Measurements from ENCODE around the gene AGPAT2. TPM values are rescaled to one million over a fixed set of nuclear protein-coding genes. Genes with fewer than 3 reads are reported as not detected.

The AGPAT2 gene
- total RNA-seq, 2 experiments from 2014 or later = 3.6 to 4.0 TPM

DNA sequence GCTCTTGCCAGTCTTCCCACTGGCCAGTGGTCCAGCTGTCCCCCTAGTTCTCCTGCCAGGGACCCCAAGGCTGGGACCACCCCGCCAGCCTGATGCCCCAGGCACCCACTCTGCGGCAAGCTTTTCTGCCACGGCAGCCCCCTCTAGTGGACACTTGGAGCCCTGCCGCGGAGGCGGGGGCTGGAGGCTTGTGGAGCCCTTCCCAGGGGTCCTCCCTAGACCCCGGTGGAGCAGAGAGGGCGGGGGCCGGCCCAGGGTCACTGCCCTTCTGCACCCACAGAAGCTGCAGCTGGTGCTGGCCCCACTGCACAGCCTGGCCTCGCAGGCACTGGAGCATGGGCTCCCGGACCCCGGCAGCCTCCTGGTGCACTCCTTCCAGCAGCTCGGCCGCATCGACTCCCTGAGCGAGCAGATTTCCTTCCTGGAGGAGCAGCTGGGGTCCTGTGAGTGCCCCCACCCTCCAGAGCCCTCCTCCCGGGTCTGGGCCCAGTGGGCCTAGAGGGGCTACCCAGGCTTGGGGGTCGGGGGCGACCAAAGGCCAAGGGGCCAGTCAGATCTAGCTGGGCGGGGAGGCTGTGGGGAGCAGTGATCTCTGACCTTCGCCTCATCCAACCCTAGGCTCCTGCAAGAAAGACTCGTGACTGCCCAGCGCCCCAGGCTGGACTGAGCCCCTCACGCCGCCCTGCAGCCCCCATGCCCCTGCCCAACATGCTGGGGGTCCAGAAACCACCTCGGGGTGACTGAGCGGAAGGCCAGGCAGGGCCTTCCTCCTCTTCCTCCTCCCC is 15.4 kb downstream of the AGPAT2 start:
- ATAC-seq (ENCODE audit: poor library complexity) (peak; percentile 65), DNase-seq (peak in 13 of 14 experiments; percentile 17 to 61 (median 33))
- Histone ChIP-seq H3K36me3 (ENCODE audit: insufficient read depth, low read length) (no peaks in the 10 kb centered on the region), H3K27me3 (ENCODE audit: control insufficient read depth in 1 of 2, insufficient read depth in 2 of 2, low read length in 2 of 2) (peaks cover 9% of the 10 kb centered on the region in 2 experiments), H3K4me1 (ENCODE audit: insufficient read depth, low read length) (peaks cover 5% of the 10 kb centered on the region), H3K9me3 (ENCODE audit: control insufficient read depth in 1 of 2, insufficient read depth in 1 of 2, low read length in 2 of 2) (peaks cover 0 to 7% of the 10 kb centered on the region in 2 experiments), H3K4me3 (ENCODE audit: low read length) (no peak overlapping the region), H3K27ac (ENCODE audit: low read depth in 1 of 2, low read length in 2 of 2) (no peak overlapping the region)
- no peak overlapping the region for H3K4me3 Mint-ChIP-seq
- H3K9me3 Mint-ChIP-seq = no peaks in the 10 kb centered on the region
- POLR2A ChIA-PET = no interaction called here
- no peak overlapping the region for H3K27ac Mint-ChIP-seq
- CTCF ChIA-PET = interaction anchor here (0.5 to 1.3 kb wide), 5 partner anchors 29 to 208 kb away, joined by 3 to 4 read pairs (median 3); no protein-coding TSS in a partner anchor
- TF ChIP-seq, protein P1, sequence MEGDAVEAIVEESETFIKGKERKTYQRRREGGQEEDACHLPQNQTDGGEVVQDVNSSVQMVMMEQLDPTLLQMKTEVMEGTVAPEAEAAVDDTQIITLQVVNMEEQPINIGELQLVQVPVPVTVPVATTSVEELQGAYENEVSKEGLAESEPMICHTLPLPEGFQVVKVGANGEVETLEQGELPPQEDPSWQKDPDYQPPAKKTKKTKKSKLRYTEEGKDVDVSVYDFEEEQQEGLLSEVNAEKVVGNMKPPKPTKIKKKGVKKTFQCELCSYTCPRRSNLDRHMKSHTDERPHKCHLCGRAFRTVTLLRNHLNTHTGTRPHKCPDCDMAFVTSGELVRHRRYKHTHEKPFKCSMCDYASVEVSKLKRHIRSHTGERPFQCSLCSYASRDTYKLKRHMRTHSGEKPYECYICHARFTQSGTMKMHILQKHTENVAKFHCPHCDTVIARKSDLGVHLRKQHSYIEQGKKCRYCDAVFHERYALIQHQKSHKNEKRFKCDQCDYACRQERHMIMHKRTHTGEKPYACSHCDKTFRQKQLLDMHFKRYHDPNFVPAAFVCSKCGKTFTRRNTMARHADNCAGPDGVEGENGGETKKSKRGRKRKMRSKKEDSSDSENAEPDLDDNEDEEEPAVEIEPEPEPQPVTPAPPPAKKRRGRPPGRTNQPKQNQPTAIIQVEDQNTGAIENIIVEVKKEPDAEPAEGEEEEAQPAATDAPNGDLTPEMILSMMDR (IDR thresholded peaks at IDR 0.05) = peak; percentile 71
- peaks cover 6% of the 10 kb centered on the region for H3K27me3 Mint-ChIP-seq
- intact Hi-C loops (cut with DNase I, micrococcal nuclease) = no loop called here
- H3K4me1 Mint-ChIP-seq (ENCODE audit: low read depth) = no peaks in the 10 kb centered on the region
- no peaks in the 10 kb centered on the region for H3K36me3 Mint-ChIP-seq (ENCODE audit: low read depth)

DNA sequence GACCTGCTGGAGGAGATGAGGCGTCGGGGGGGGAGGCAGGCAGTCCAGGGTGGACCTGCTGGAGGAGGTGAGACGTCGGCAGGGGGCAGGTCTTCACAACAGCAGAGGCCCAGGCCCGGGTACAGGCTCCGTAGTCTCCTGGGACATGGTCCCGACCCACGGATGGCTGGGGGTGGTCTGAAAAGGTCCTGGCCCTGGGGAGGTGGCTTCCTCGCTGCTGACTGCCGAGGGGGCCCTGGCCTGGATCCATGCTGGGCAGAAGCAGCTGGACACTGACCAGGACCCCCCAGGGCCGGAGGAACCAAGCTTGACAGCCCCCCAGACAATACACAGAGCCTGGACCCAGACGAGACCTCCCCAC is 16.0 kb downstream of the AGPAT2 start:
- Mint-ChIP-seq H3K27me3 (peaks cover 9% of the 10 kb centered on the region), H3K4me3 (no peak overlapping the region), H3K4me1 (ENCODE audit: low read depth) (no peaks in the 10 kb centered on the region), H3K27ac (no peak overlapping the region), H3K36me3 (ENCODE audit: low read depth) (no peaks in the 10 kb centered on the region), H3K9me3 (no peaks in the 10 kb centered on the region)
- TF ChIP-seq, protein P1 (IDR thresholded peaks at IDR 0.05) = no peak
- ChIA-PET CTCF (interaction anchor here (0.5 to 1.3 kb wide), 3 partner anchors 30 to 207 kb away, joined by 3 to 4 read pairs (median 3); no protein-coding TSS in a partner anchor), POLR2A (no interaction called here)
- H3K27me3 ChIP-seq (ENCODE audit: control insufficient read depth in 1 of 2, insufficient read depth in 2 of 2, low read length in 2 of 2) = peaks cover 9 to 13% of the 10 kb centered on the region in 2 experiments
- intact Hi-C loops (cut with DNase I, micrococcal nuclease) = no loop called here
- DNase-seq (no peak), ATAC-seq (ENCODE audit: poor library complexity) (no peak)
- H3K27ac ChIP-seq (ENCODE audit: low read depth in 1 of 2, low read length in 2 of 2) = no peak overlapping the region
- H3K4me1 ChIP-seq (ENCODE audit: insufficient read depth, low read length) = peaks cover 9% of the 10 kb centered on the region
- H3K4me3 ChIP-seq (ENCODE audit: low read length) = no peak overlapping the region
- no peaks in the 10 kb centered on the region for H3K36me3 ChIP-seq (ENCODE audit: insufficient read depth, low read length)
- peaks cover 0 to 7% of the 10 kb centered on the region in 2 experiments for H3K9me3 ChIP-seq (ENCODE audit: control insufficient read depth in 1 of 2, insufficient read depth in 1 of 2, low read length in 2 of 2)

DNA sequence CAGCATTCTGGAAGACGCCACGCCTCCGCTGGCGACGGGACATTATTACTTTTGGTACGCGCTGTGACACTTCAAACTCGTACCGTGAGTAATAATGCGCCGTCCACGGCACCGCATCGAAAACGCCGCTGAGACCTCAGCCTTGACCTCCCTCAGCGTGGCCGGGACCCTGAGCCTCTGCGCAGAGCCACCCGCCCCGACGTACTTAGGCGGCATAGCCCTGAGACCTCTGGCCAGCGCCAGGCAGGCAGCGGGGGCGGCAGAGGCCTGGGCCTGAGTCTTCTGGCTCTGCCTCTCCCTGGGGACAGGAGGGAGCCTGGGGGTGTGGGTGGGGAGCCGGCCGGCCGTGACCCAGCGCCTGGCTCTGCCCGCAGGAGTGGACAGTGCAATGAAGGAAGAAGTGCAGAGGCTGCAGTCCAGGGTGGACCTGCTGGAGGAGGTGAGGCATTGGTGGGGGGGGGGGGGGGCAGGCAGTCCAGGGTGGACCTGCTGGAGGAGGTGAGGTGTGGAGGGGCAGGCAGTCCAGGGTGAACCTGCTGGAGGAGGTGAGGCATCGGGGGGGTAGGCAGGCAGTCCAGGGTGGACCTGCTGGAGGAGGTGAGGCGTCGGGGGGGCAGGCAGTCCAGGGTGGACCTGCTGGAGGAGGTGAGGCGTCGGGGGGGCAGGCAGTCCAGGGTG is 16.5 kb downstream of the AGPAT2 start:
- ATAC-seq (ENCODE audit: poor library complexity) = no peak
- Histone ChIP-seq H3K9me3 (ENCODE audit: control insufficient read depth in 1 of 2, insufficient read depth in 1 of 2, low read length in 2 of 2) (peaks cover 0 to 7% of the 10 kb centered on the region in 2 experiments), H3K4me1 (ENCODE audit: insufficient read depth, low read length) (peaks cover 9% of the 10 kb centered on the region), H3K27me3 (ENCODE audit: control insufficient read depth in 1 of 2, insufficient read depth in 2 of 2, low read length in 2 of 2) (peaks cover 9 to 13% of the 10 kb centered on the region in 2 experiments), H3K27ac (ENCODE audit: low read depth in 1 of 2, low read length in 2 of 2) (no peak overlapping the region), H3K36me3 (ENCODE audit: insufficient read depth, low read length) (no peaks in the 10 kb centered on the region), H3K4me3 (ENCODE audit: low read length) (no peak overlapping the region)
- DNase-seq = no peak
- intact Hi-C loops (cut with DNase I, micrococcal nuclease) = no loop called here
- TF ChIP-seq, protein P1 (IDR thresholded peaks at IDR 0.05) = no peak
- peaks cover 9% of the 10 kb centered on the region for H3K27me3 Mint-ChIP-seq
- no peaks in the 10 kb centered on the region for H3K36me3 Mint-ChIP-seq (ENCODE audit: low read depth)
- H3K9me3 Mint-ChIP-seq = no peaks in the 10 kb centered on the region
- no peak overlapping the region for H3K4me3 Mint-ChIP-seq
- POLR2A ChIA-PET = no interaction called here
- no peak overlapping the region for H3K27ac Mint-ChIP-seq
- CTCF ChIA-PET = no interaction called here
- no peaks in the 10 kb centered on the region for H3K4me1 Mint-ChIP-seq (ENCODE audit: low read depth)

Data from CD4-positive, alpha-beta T cell (primary cell).